K562 treated with DMSO at 1 percent for 24 hours (cell line): Measurements from ENCODE around the gene TOR1AIP2. TPM values are rescaled to one million over a fixed set of nuclear protein-coding genes. Genes with fewer than 3 reads are reported as not detected.

Experiments used
- total RNA-seq: library from RNA; unstranded; fragments of 300-600 nt; gene quantifications from 2 replicates; pipeline ENCODE4 v1.2.3, GENCODE V29; 2022; ENCODE audit warnings: low read depth; ENCODE audit not compliant: insufficient read depth

The TOR1AIP2 gene
- total RNA-seq, result 13.7 and 17.9 TPM in 2 replicates

DNA sequence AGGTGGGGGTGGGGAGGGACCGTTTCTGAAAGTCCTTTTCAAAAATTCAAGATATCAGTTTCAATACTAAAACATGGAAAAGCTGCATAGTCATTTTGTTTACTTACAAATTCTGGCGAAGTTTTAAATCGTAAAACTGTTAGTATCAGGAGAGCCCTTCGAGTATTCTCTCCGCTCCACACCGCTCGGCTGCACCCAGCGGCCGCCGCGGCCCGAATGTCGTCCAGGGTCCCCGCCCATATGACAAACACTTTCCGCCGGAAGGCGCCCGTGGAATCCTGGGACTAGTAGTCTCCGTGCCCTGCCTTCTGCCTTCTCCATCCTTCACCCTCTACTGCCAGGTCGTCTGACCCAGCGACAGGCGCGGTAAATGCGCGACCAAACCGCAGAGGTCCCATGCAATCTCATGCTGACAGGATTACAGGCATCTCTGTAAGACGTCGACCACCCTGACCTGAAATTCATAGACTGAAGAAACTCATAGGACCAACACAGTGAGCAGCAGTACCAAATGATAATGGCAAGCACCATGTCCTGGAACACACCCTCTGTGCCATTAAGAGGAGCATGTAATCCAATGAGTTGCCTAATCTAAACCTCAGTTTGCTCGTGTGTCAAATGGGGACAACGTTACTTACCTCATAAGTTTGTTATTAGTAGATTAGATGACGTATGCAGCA, at the start of gene TOR1AIP2:
Gene TOR1AIP2, minus strand, starts transcription at position 218 of the 680 bp plus-strand sequence. CDS start 25,138 bp downstream, outside the sequence.

DNA sequence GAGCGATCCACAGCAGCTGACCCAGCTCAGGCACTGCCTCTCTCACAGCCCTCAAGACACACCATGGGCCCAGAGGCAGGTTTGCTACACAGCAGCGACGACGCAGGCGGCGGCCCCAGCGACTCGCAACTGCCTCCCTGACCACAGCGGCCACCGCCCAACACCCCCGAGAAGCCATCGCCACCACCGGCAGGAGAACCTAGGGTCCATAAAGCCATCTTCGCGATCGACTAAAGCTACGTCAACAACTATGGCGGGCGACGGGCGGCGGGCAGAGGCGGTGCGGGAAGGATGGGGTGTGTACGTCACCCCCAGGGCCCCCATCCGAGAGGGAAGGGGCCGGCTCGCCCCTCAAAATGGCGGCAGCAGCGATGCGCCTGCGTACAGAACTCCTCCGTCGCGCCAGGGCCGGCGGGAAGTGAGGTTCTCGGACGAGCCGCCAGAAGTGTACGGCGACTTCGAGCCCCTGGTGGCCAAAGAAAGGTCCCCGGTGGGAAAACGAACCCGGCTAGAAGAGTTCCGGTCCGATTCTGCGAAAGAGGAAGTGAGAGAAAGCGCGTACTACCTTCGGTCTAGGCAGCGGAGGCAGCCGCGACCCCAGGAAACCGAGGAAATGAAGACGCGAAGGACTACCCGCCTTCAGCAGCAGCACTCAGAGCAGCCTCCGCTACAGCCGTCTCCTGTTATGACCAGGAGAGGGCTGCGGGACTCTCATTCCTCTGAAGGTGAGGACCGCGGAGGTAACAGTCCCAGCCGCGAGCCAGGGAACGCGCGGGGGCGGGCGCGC, 4.8 kb upstream of the TOR1AIP2 start, which contains the start of gene TOR1AIP1:
Gene TOR1AIP1, plus strand, starts transcription at position 33 of the 787 bp plus-strand sequence. Its CDS starts 218 bp downstream, at position 251.

Other genes starting within 250 kb of the TOR1AIP2 start
- gene FAM163A, start 134.5 kb downstream of the TOR1AIP2 start, total RNA-seq, result not detected in 2 replicates
- gene TOR1AIP1, start 4.5 kb upstream of the TOR1AIP2 start, total RNA-seq, result 22.8 and 25.8 TPM in 2 replicates
- 26.9 and 33.2 TPM in 2 replicates for gene CEP350, start 77.0 kb upstream of the TOR1AIP2 start, total RNA-seq